Stimulated activated effector memory CD8-positive, alpha-beta T cell treated with anti-CD3 and anti-CD28 coated beads, Interleukin-12 subunit alpha, Interleukin-12 subunit beta, amount 100 ng/mL, for 72 hours (primary cell): ENCODE data around the gene SPCS3.
"Not testable (repeated sequence)": the region's sequence is repeated elsewhere in the genome, so short reads cannot be mapped to it uniquely, and the experiment has no call there.

Experiments used
- ATAC-seq: fragments of 150-1000 bp; cut with Tn5 transposase; 2 replicates; pipeline ENCODE4 v1.10.0; 2021
- DNase-seq, 2 donors: peaks; one replicate each; pipeline ENCODE4 v3.0.0; 2021 to 2022; ENCODE audit warnings: low spot score in 2 of 2
- H3K27ac Mint-ChIP-seq: one replicate; pipeline ENCODE4 v1.8.0; 2022; ENCODE audit warnings: mild to moderate bottlenecking, mixed read lengths
- H3K36me3 Mint-ChIP-seq: one replicate; pipeline ENCODE4 v1.8.0; 2022; ENCODE audit warnings: mild to moderate bottlenecking, mixed read lengths
- H3K4me1 Mint-ChIP-seq: one replicate; pipeline ENCODE4 v1.8.0; 2022; ENCODE audit warnings: mixed read lengths
- H3K4me3 Mint-ChIP-seq: one replicate; pipeline ENCODE4 v1.8.0; 2022; ENCODE audit warnings: mild to moderate bottlenecking, mixed read lengths
- H3K9me3 Mint-ChIP-seq: one replicate; pipeline ENCODE4 v1.8.0; 2022; ENCODE audit warnings: mixed read lengths

Gene SPCS3

DNA sequence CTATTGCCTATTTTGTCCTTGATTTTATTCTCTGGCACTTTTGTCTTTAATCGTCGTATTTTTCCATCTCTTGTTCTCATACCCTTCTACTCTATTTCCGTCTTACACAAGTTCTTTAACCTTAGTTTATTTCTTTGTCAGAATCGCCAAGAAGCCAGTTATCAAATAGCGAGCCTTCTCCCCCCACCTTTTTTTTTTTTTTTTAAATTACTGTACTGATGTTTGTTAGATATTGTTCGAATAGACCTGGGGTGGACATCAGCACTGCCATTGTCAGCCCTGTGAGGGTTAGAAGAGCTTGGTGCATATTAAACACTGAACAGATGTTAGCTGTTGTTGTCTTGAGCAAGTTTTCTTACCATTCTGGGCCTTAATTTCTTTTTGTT, 1.2 kb downstream of the SPCS3 start:
- H3K36me3 Mint-ChIP-seq: peaks cover 55% of the 10 kb centered on the region
- ATAC-seq (no peak), DNase-seq (no peak)
- H3K4me3 Mint-ChIP-seq: peak overlapping the region; percentile 94
- H3K4me1 Mint-ChIP-seq: peaks cover 33% of the 10 kb centered on the region
- H3K9me3 Mint-ChIP-seq: no peaks in the 10 kb centered on the region
- H3K27ac Mint-ChIP-seq: peak overlapping the region; percentile 95

DNA sequence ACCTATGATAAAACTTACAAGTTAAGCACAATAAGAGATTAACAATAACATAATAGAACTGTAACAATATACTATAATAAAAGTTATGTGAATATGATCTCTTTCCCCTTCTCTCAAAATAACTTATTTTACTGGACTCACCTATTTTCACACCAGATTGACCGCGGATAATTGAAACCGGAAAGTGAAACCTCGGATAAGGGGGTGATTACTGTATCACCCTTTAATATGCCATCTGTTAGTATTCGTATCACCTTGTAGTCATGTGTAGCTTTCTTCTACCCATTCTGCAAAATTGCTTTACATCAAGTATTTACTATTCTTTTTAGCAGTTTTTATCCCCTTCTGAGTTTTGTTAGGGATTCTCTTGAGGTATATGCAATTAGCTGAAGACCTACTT, 1.8 kb downstream of the SPCS3 start:
- no peak for ATAC-seq
- Mint-ChIP-seq H3K4me3 (peak overlapping the region; percentile 94), H3K27ac (peak overlapping the region; percentile 95), H3K36me3 (peaks cover 61% of the 10 kb centered on the region), H3K9me3 (no peaks in the 10 kb centered on the region), H3K4me1 (peaks cover 33% of the 10 kb centered on the region)
- DNase-seq: no peak

DNA sequence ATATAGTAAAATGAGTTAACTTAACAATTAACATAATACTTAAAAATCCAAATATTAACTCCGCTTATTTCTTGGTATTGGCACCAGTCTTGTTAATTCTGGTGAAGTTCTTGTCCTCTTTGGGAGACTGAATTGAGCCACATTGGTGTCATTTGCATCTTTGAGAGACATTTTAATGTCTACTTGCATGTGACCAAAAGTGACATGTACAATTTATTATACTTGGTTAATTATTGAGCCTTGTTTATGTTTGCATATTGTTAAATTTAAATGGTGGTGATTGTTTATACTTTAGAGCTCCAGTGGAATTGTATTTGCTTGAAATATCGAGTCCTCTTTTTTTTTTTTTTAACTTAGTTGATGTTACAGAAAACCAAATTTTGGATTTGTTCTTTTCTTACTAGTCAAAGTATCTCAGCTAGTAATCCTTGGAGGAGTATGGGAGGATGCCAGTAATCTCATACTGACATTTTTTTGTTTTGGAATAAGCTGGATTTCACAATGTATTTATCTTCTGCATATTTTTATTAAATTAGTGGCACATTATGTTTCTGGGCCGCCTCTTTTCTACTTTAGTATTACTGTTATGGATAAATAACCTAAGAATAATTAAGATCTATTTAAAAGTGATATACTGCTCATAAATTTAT, 3.9 kb downstream of the SPCS3 start:
- Mint-ChIP-seq H3K4me3 (peak overlapping the region; percentile 94), H3K36me3 (peaks cover 81% of the 10 kb centered on the region), H3K4me1 (peaks cover 33% of the 10 kb centered on the region), H3K27ac (peak overlapping the region; percentile 75), H3K9me3 (no peaks in the 10 kb centered on the region)
- ATAC-seq (no peak), DNase-seq (no peak)

DNA sequence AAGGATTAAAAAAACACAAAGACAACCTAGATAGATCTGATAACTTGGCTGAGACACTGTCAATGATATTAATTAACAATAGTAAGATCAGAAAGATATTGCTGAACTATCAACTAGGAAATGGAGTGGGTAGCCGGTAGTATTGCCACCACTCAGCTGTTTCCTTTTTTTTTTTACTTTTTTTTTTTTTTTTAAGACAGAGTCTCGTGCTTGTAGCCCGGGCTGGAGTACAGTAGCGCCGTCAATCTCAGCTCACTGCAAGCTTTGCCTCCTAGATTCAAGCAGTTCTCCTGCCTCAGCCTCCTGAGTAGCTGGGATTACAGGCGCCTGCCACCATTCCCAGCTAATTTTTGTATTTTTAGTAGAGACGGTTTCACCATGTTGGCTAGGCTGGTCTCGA, 5.1 kb downstream of the SPCS3 start:
- peaks cover 33% of the 10 kb centered on the region for H3K4me1 Mint-ChIP-seq
- H3K4me3 Mint-ChIP-seq, H3K9me3 Mint-ChIP-seq, DNase-seq, ATAC-seq, H3K27ac Mint-ChIP-seq: not testable (repeated sequence)
- H3K36me3 Mint-ChIP-seq: peaks cover 94% of the 10 kb centered on the region

DNA sequence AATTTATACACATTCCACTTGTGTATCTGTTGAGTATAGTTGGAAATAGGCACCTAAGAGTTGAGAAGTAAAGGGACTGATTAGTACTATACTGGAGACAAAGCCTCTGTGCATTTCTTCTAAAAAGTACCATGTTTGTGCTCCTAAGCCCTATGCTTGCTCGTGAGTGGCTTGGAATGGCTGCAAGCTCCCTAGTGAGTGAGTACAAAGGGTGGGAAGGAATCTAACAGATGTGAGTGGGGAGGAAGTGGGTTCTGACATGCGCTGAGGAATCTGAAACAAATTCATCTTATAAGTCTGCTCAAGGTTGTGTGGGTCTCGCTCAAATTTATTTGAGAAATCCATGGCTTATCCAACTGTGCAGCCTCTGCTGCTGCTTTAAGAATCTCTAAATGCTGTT, 13.3 kb downstream of the SPCS3 start:
- H3K36me3 Mint-ChIP-seq: peaks cover 62% of the 10 kb centered on the region
- H3K27ac Mint-ChIP-seq: peak overlapping the region; percentile 11
- H3K9me3 Mint-ChIP-seq: no peaks in the 10 kb centered on the region
- H3K4me3 Mint-ChIP-seq: no peak overlapping the region
- H3K4me1 Mint-ChIP-seq: peaks cover 17% of the 10 kb centered on the region
- DNase-seq (no peak), ATAC-seq (no peak)

DNA sequence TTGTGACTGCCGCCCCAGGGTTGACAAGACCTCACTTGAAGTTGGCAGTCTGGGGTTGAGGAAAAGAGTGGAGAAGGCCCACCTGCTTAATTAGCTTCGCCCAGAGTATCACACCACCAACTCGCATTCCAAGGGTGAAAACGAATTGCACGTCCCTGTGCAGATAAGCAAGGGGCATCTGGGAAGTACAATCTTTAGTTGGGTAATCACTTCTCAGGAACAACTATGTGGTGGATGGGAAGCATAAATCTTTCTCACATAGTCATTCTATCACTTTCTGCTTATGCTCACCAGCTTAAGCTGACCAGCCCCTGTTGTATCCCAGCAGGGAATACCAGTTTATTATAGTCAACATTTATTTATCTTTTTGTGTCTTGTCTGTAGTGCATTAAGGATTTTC, 14.3 kb downstream of the SPCS3 start:
- ATAC-seq (no peak), DNase-seq (no peak)
- no peak overlapping the region for H3K4me3 Mint-ChIP-seq
- H3K9me3 Mint-ChIP-seq: no peaks in the 10 kb centered on the region
- H3K27ac Mint-ChIP-seq: peak overlapping the region; percentile 11
- peaks cover 52% of the 10 kb centered on the region for H3K36me3 Mint-ChIP-seq
- H3K4me1 Mint-ChIP-seq: peaks cover 17% of the 10 kb centered on the region

DNA sequence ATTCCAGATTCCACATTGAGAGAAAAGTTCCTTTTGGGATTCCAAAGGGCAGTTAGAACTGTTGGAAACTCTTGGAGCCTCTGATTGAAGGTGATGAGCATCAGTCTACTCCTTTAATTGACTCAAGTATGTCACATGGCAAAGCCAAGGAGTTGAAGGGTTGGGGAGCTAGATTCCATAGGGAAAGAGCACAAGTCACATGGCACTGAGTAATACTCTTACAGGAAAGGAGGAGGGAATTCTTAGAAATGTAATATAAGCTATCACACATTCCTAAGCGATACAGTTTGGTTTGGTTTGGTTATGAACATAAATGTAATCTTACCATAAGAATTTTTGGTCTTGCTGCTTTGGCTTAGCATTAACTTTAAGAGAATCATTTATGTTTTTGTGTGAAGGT, 15.7 kb downstream of the SPCS3 start:
- no peak overlapping the region for H3K4me3 Mint-ChIP-seq
- peaks cover 24% of the 10 kb centered on the region for H3K4me1 Mint-ChIP-seq
- ATAC-seq (no peak), DNase-seq (no peak)
- peaks cover 38% of the 10 kb centered on the region for H3K36me3 Mint-ChIP-seq
- H3K9me3 Mint-ChIP-seq: no peaks in the 10 kb centered on the region
- no peak overlapping the region for H3K27ac Mint-ChIP-seq

DNA sequence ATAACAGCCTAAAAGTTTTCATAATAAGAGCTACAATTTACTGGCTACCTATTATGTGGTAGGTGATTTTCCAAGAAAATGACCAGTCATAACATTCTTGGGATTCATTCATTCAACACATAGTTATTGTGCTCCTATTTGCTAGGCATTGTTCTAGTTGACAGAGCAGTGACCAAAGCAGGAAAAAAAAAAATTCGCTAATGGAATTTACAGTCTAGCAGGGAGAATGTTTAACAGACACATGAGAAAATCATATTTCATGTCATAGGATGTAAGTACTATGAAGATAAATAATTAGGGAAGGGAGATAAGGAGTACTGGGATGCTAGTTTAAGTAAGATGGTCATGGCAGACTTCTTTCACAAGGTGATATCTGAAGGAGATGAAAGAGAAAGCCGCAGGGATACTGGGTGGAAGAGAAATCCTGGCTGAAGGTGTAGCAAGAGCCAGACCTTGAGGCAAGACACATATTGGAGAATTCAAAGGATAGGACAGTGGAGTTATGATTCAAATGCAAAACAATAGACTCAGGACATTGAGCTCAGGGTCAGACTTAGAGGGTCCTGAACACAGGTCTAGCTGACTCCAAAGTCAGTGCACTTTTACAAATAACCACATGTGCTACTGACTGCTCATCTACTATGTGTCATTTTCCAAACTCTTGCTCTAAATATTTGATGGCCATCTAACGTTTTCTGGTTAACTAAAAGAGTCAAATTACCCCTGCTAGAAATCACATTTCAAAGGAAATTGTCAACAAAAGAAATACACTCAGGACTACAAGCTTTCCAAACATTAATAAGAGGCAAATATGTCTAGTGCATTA, 20.4 kb downstream of the SPCS3 start:
- DNase-seq (no peak), ATAC-seq (no peak)
- no peak overlapping the region for H3K4me3 Mint-ChIP-seq
- peak overlapping the region; percentile 8 for H3K27ac Mint-ChIP-seq
- H3K4me1 Mint-ChIP-seq: peaks cover 13% of the 10 kb centered on the region
- peaks cover 5% of the 10 kb centered on the region for H3K9me3 Mint-ChIP-seq
- H3K36me3 Mint-ChIP-seq: peaks cover 7% of the 10 kb centered on the region

DNA sequence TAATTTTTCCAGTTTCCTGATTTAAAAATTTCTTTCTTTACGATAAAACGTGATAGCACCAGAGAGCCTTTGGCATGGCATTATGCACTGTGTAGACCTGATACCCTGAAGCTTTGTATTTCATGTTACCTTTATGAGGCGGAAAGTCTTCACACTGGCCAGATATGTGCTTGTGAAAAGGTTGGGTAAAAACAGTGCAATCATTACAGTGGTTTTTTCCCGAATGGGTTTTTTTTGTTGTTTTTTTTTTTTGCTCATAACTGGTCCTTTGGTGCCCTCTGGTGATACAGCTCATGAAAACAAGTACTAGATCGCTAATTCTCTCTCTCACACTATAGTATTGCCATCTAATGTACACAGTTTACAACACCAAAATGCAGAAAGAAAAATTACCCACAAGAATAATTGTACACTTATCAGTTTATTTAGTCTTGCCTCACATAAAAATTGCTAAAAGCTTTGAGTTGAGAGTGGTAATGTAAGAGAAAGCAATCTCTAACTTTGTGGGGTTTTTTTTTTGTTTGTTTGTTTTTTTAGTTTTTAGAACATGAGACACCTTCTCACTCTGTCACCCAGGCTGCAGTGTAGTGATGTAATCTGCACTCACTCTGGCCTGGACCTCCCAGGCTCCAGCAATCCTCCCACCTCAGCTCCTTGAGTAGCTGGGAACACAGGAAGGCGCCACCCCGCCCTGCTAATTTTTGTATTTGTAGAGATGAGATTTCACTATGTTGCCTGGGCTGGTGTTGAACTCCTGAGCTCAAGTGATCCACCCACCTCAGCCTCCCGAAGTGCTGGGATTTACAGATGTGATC, 21.3 kb downstream of the SPCS3 start:
- H3K4me1 Mint-ChIP-seq: peaks cover 6% of the 10 kb centered on the region
- H3K9me3 Mint-ChIP-seq: peaks cover 5% of the 10 kb centered on the region
- DNase-seq (no peak), ATAC-seq (no peak)
- H3K27ac Mint-ChIP-seq: no peak overlapping the region
- no peak overlapping the region for H3K4me3 Mint-ChIP-seq
- H3K36me3 Mint-ChIP-seq: peaks cover 7% of the 10 kb centered on the region

DNA sequence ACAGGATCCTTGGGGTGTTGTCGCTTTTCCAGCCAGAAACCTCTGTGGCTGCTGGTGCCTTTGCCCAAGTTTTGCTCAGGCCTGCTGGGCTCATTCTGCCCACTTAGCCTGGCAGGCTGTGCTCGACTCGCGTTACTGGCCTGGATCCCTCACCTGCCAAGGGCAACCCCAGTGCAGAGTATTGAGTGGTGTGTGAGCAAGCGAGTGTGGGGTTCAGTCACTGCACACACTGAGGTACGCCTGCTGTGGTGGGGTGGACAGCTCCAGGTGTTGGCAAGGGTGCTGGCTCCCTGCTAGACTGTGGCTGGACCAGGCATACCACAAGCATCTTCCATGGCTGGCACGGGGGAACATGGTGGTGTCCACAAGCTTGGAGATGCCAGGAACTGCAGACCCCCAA, 22.6 kb downstream of the SPCS3 start:
- no peak for ATAC-seq
- peaks cover 6% of the 10 kb centered on the region for H3K4me1 Mint-ChIP-seq
- DNase-seq: no peak

DNA sequence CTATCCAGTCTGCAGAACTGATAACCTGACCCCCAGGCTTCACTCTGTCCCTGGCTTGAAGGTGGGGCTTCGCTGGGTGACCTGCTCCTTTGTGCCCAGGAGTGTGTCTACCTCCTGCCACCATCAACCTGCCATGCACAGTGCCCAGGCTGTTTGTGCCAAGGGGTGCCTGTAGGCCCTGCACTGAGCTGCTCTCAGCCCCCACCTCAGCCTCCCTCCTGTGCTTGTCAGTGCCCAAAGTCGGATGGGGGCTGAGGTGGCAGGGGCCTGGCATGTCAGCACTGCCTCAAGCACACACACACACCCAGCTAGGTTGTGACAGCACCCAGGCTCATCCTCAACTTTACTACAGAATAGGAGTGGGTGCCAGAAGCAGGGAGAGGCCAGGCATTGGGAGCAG, 23.5 kb downstream of the SPCS3 start:
- peaks cover 5% of the 10 kb centered on the region for H3K9me3 Mint-ChIP-seq
- no peak for DNase-seq
- peaks cover 6% of the 10 kb centered on the region for H3K4me1 Mint-ChIP-seq
- no peak for ATAC-seq
- no peaks in the 10 kb centered on the region for H3K36me3 Mint-ChIP-seq
- no peak overlapping the region for H3K27ac Mint-ChIP-seq
- H3K4me3 Mint-ChIP-seq: no peak overlapping the region

More for the DNA sequence above, 22.6 kb downstream of the SPCS3 start:
- no peaks in the 10 kb centered on the region for H3K36me3 Mint-ChIP-seq
- H3K4me3 Mint-ChIP-seq: no peak overlapping the region
- H3K9me3 Mint-ChIP-seq: peaks cover 5% of the 10 kb centered on the region
- H3K27ac Mint-ChIP-seq: no peak overlapping the region

DNA sequence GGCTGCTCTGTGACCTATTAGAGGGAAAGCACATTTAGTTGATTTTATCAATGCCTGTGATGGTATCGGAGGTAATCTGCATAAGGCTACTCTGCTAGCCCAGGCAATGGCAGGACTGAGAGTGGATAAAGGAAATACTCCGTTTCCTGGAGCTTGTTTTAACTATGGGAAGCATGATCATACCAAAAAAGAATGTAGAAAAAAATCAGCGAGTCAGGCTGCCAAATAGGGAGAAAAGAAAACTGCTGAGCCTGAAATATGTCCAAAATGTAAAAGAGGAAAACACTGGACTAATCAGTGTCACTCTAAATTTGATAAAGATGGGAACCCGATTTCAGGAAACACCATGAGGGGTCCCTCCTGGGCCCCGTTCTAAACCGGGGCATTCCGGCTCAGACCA, 25.6 kb downstream of the SPCS3 start:
- H3K9me3 Mint-ChIP-seq, H3K27ac Mint-ChIP-seq, ATAC-seq, DNase-seq, H3K4me1 Mint-ChIP-seq, H3K4me3 Mint-ChIP-seq, H3K36me3 Mint-ChIP-seq: not testable (repeated sequence)

DNA sequence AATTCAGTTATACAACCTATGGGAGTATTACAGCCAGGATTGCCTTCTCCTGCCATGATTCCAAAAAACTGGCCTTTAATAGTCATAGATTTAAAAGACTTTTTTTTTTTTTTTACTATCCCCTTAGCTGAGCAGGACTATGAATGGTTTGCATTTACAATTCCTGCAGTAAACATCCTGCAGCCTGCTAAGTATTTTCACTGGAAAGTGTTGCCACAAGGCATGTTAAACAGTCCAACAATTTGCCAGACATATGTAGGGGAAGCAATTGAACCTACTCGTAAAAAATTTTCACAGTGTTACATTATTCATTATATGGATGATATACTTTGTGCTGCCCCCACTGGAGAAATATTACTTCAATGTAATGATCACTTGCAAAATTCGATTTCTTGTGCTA, 27.1 kb downstream of the SPCS3 start:
- H3K4me1 Mint-ChIP-seq, DNase-seq, H3K36me3 Mint-ChIP-seq, ATAC-seq, H3K9me3 Mint-ChIP-seq, H3K4me3 Mint-ChIP-seq, H3K27ac Mint-ChIP-seq: not testable (repeated sequence)

DNA sequence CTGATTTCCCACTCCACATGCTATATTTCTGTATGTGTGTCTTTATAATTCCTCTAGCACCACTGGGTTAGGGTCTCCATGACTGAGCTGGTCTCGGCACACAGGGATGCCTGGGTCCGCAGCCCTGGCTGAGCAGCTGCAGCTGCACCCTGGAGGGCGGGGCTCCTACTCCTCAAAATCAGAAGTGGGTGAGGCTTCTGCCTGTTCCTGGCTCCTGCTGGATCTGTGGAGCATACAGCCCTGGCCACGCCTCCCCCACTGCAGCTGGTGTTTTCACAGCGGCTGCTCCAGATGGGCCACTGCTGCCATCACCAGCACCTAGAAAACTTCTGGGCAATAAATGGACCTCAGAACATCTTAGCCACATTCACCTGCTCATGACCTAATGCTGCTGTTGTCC, 30.9 kb downstream of the SPCS3 start:
- ATAC-seq (no peak), DNase-seq (no peak)
- H3K27ac Mint-ChIP-seq: no peak overlapping the region
- H3K4me1 Mint-ChIP-seq: no peaks in the 10 kb centered on the region
- H3K4me3 Mint-ChIP-seq: no peak overlapping the region
- no peaks in the 10 kb centered on the region for H3K36me3 Mint-ChIP-seq
- no peaks in the 10 kb centered on the region for H3K9me3 Mint-ChIP-seq

DNA sequence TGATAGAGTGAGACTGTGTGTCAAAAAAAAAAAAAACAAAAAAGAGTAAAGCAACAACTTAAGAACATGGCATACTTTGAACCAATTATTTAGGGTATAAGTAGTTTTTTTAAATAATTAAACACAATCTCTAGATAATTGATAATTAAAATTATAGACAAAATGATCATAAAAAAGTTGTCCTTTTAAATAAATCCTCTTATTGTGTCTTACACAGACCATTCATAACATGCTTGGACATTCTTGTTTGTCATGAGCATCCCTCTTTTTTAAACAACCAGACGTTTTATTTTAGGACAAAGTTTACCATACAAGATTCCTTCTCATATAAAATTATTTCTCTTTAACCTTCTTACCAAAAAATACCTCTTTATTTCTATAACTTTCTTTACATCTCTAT, 35.1 kb downstream of the SPCS3 start:
- H3K4me3 Mint-ChIP-seq: no peak overlapping the region
- ATAC-seq (no peak), DNase-seq (no peak)
- no peaks in the 10 kb centered on the region for H3K36me3 Mint-ChIP-seq
- no peaks in the 10 kb centered on the region for H3K9me3 Mint-ChIP-seq
- no peaks in the 10 kb centered on the region for H3K4me1 Mint-ChIP-seq
- no peak overlapping the region for H3K27ac Mint-ChIP-seq
